Bronchial epithelial cell (primary cell): ENCODE results near the gene WFS1. TPM values are rescaled to one million over a fixed set of nuclear protein-coding genes. Genes with fewer than 3 reads are reported as not detected.

Experiments used
- DNase-seq: peaks from one replicate; pipeline ENCODE4 v3.0.0-alpha.2; 2010; ENCODE audit warnings: low read depth
- FAIRE-seq: peaks from 2 replicates; lab custom pipeline; 2011; peaks lifted over from hg19 to GRCh38; lab: Jason Lieb, UNC
- H3K27me3 ChIP-seq: 2 replicates; pipeline ENCODE4 v1.5.1; 2011; ENCODE audit warnings: low read length; ENCODE audit not compliant: control insufficient read depth, insufficient read depth
- H3K36me3 ChIP-seq: 2 replicates; pipeline ENCODE4 v1.5.1; 2011; ENCODE audit warnings: low read length; ENCODE audit not compliant: control insufficient read depth, insufficient read depth
- H3K4me3 ChIP-seq: 2 replicates; pipeline ENCODE4 v1.5.1; 2011; ENCODE audit warnings: mild to moderate bottlenecking, low read depth, low read length, control low read depth
- total RNA-seq: library from RNA; depleted of rRNA; stranded (reverse); fragments of >200 nt; gene quantifications from 2 replicates; pipeline ENCODE4 v1.2.1, GENCODE V29; 2014
- TF ChIP-seq, protein P1 (sequence below): IDR thresholded peaks from 2 replicates; pipeline ENCODE4 v1.5.1; 2011; ENCODE audit warnings: mild to moderate bottlenecking, moderate library complexity, low read length, control low read depth, inconsistent platforms; ENCODE audit not compliant: insufficient read depth, severe bottlenecking

The WFS1 gene
- total RNA-seq, 1 donor from 2014 or later: 7.9 TPM

GRCh38 chr4:6271701-6272465, 2.2 kb downstream of the WFS1 start:
- no peak for FAIRE-seq
- Histone ChIP-seq H3K27me3 (no peaks in the 10 kb centered on the region), H3K36me3 (no peaks in the 10 kb centered on the region), H3K4me3 (no peak overlapping the region)
- DNase-seq: no peak
- TF ChIP-seq, protein P1, sequence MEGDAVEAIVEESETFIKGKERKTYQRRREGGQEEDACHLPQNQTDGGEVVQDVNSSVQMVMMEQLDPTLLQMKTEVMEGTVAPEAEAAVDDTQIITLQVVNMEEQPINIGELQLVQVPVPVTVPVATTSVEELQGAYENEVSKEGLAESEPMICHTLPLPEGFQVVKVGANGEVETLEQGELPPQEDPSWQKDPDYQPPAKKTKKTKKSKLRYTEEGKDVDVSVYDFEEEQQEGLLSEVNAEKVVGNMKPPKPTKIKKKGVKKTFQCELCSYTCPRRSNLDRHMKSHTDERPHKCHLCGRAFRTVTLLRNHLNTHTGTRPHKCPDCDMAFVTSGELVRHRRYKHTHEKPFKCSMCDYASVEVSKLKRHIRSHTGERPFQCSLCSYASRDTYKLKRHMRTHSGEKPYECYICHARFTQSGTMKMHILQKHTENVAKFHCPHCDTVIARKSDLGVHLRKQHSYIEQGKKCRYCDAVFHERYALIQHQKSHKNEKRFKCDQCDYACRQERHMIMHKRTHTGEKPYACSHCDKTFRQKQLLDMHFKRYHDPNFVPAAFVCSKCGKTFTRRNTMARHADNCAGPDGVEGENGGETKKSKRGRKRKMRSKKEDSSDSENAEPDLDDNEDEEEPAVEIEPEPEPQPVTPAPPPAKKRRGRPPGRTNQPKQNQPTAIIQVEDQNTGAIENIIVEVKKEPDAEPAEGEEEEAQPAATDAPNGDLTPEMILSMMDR: no peak

DNA sequence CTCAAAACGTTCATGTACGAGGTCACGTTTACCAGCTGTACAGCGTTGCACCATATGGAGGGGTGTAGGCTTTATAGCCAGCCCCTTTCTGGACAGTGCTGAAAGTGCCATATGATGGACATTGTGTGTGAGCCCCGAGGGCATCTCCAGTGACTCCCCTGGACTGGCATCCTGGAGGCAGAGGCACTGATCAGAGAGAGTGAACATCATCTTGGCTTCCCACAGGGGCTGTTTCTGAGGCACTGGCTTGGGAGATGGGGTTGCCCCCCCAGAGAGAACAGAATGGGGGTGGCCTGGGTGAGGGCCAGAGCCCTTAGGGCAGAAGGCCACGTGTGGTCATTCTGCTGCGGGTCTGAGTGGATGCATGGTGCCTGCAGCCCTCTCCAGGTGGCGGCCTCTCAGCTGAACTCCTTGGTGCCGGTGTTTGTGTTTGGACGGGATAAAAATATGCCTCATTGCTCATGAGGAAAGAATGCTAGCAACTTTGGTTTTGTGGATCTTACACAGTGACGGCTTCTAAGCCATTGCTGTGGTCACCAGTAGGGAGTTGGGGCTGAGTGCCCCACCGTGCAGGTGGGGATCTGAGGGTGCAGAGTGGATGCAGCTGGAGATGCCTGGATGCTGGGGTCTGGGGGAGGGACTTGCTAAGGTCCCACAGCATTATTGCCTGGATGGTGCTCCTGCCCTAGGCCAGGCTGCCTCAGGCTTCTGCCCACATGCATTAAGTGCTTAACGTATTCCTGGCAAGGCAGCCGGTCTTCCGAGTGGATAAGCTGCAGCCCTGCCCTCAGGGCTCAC, 3.4 kb downstream of the WFS1 start:
- Histone ChIP-seq H3K36me3 (no peaks in the 10 kb centered on the region), H3K27me3 (no peaks in the 10 kb centered on the region), H3K4me3 (no peak overlapping the region)
- DNase-seq (peak; percentile 62), FAIRE-seq (peak; percentile 86)
- TF ChIP-seq, protein P1: no peak

DNA sequence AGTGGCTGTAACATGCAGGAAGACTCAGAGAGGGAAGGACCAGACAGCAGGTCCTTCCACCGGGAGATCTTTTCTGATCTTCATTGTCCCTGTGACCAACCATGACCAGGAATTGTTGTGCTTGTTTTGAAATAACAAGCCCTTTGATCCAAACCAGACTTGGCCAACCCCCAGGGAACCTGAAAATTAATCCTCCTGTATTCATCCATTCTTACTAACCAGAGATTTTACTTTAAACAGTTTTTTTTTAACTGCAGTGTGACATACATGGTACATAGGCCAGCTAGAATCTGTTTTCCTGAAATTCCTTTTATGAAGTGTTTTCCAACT, 4.0 kb downstream of the WFS1 start:
- FAIRE-seq: no peak
- H3K4me3 ChIP-seq: no peak overlapping the region

DNA sequence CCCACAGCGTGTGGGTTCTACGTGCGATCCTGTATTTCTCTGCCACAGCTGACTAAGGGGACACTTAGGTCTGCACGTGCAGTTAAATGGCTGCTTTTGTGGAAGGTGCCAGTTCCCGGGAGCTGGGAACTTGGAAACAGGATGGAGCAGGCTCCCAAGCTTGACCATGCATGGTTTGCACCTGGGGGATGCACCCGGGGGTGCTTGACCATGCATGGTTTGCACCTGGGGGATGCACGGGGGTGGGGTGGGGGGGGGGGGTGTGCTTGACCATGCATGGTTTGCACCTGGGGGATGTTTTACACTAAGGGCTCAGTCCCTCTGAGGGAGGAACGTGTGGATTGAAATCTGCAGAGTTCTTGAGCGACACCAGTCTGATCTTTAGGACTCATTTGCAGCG, 5.7 kb downstream of the WFS1 start:
- no peak for FAIRE-seq
- DNase-seq: no peak
- Histone ChIP-seq H3K36me3 (no peaks in the 10 kb centered on the region), H3K27me3 (no peaks in the 10 kb centered on the region), H3K4me3 (no peak overlapping the region)
- TF ChIP-seq, protein P1: no peak

More for the DNA sequence above, 4.0 kb downstream of the WFS1 start:
- no peak for DNase-seq
- TF ChIP-seq, protein P1: no peak
- Histone ChIP-seq H3K27me3 (no peaks in the 10 kb centered on the region), H3K36me3 (no peaks in the 10 kb centered on the region)

DNA sequence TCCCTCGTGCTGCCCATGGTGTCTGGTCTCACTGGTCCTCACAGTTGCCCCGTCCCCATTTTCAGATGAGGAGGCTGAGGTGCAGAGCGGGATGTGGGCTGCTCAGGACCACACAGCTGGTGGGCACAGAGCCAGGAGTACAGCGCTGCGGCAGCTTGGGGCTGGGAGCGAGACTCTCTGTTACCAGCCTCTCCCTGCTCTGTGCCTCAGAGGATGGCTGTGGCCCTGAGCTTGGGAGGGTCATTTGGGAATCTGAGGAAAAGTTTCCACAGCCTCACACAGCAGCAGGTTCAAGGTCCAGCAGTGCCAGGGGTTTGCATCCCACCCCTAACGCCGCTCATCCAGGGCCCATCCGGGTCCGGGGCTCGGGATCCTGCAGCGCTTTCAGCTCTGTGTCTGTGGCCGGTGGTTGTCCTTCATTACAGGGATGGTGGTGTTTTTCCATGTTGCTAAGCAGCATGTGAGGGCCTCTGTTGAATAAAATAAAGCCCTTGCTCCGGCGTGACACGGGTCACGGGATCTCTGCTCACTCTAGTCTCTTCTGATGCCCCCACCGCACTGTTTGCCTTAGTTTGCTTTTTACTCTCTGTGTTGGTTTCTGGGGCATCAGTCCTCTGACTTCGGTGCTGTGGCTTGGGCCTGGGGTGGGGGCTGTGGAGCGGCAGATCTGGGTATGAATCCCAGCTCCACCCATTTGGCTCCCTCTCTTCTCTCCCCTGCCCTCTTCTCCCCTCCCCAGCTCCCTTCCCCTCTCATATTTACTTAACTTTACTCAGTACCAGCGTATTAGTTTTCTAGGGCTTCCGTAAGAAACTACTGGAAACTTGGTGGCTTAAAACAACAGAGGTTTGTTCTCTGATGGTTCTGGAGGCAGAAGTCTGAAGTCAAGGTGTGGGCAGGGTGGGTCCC, 6.5 kb downstream of the WFS1 start:
- Histone ChIP-seq H3K36me3 (no peaks in the 10 kb centered on the region), H3K4me3 (no peak overlapping the region), H3K27me3 (no peaks in the 10 kb centered on the region)
- TF ChIP-seq, protein P1: no peak
- FAIRE-seq (no peak), DNase-seq (no peak)
